Kidney (tissue), 14 donors: Measurements from ENCODE around the gene HERC4. TPM values are rescaled to one million over a fixed set of nuclear protein-coding genes. Genes with fewer than 3 reads are reported as not detected.

Experiments
- DNase-seq, 5 donors: peaks; one replicate each; pipeline ENCODE4 v3.0.0-alpha.2; 2013 to 2020
- FAIRE-seq: peaks from 2 replicates; lab custom pipeline; 2012; peaks lifted over from hg19 to GRCh38; lab: Jason Lieb, UNC
- H3K27ac ChIP-seq, 2 donors: one replicate each; pipeline ENCODE4 v1.7.0; 2013; ENCODE audit warnings: low read depth in 2 of 2, low read length in 2 of 2, inconsistent platforms in 1 of 2
- H3K27me3 ChIP-seq: one replicate; pipeline ENCODE4 v1.7.1; 2013; ENCODE audit warnings: low read length, inconsistent platforms; ENCODE audit not compliant: control insufficient read depth, insufficient read depth
- H3K36me3 ChIP-seq, 3 donors: one replicate each; pipeline versions ENCODE4 v1.7.0 to v1.7.1; 2013; ENCODE audit warnings: low read length in 3 of 3, control low read depth in 1 of 3, inconsistent platforms in 1 of 3; ENCODE audit not compliant: insufficient read depth in 3 of 3, control insufficient read depth in 2 of 3
- H3K4me1 ChIP-seq, 3 donors: one replicate each; pipeline versions ENCODE4 v1.7.0 to v1.7.1; 2013; ENCODE audit warnings: low read length in 3 of 3, inconsistent platforms in 1 of 3, low read depth in 1 of 3; ENCODE audit not compliant: control insufficient read depth in 2 of 3, insufficient read depth in 2 of 3
- H3K4me3 ChIP-seq, 3 donors: one replicate each; pipeline versions ENCODE4 v1.7.0 to v1.8.1; 2013; ENCODE audit warnings: low read length in 3 of 3, control low read depth in 1 of 3, inconsistent platforms in 1 of 3
- H3K9ac ChIP-seq, 3 donors: one replicate each; pipeline versions ENCODE4 v1.7.0 to v1.7.1; 2013; ENCODE audit warnings: low read length in 3 of 3, control low read depth in 1 of 3, inconsistent platforms in 1 of 3
- H3K9me3 ChIP-seq, 3 donors: one replicate each; pipeline versions ENCODE4 v1.7.0 to v1.7.1; 2013; ENCODE audit warnings: low read length in 3 of 3, control low read depth in 1 of 3, inconsistent platforms in 1 of 3; ENCODE audit not compliant: control insufficient read depth in 2 of 3, insufficient read depth in 1 of 3
- CTCF ChIP-seq: IDR thresholded peaks from 3 replicates; pipeline ENCODE4 v1.5.1; 2012; ENCODE audit warnings: mild to moderate bottlenecking, moderate library complexity, borderline replicate concordance; ENCODE audit not compliant: insufficient read depth; ENCODE audit errors: extremely low read depth
- intact Hi-C: fragments of 100-400 bp; cut with DNase I; formaldehyde crosslinking; loops from one replicate; pipeline ENCODE4 v1.11.1; 2022
- polyA plus RNA-seq: library from polyadenylated mRNA; stranded (reverse); fragments of 350-450 nt; fragmentation: Illumina TruSeq; extraction: RNeasy Lipid Tissue Mini Kit (QIAGEN cat#74804); gene quantifications from one replicate; pipeline ENCODE4 v1.2.3, GENCODE V29; 2014; ENCODE audit warnings: low read depth, low replicate concordance; ENCODE audit not compliant: insufficient read depth
- total RNA-seq: library from RNA; stranded (reverse); fragmentation: NEBNext Ultra II Directional; extraction: Animal tissue kit (Norgen Biotek cat#: 25700); gene quantifications from one replicate; pipeline ENCODE4 v1.2.1, GENCODE V29; 2021
- donor health status: control.
- donor health status: control.
- donor health status: control.
- donor health status: control.
- donor health status: control.
- donor health status: DM: yes; HTN: yes; CAD: no.
- donor health status: Normal renal cell carcinoma (clear cell type).

HERC4 gene
- total and polyA plus RNA-seq, 2 donors from 2014 or later = 13.3 to 47.1 TPM

- H3K4me3 ChIP-seq = no peak overlapping the region
- H3K9ac ChIP-seq = no peak overlapping the region
- FAIRE-seq (no peak), DNase-seq (no peak)
- H3K4me1 ChIP-seq = peaks cover 0 to 6% (median 0%) of the 10 kb centered on the region in 3 donors
- no peaks in the 10 kb centered on the region for H3K27me3 ChIP-seq
- peaks cover 0 to 9% (median 5%) of the 10 kb centered on the region in 3 donors for H3K36me3 ChIP-seq
- peak overlapping the region in 1 of 2 donors; percentile 1 for H3K27ac ChIP-seq
- TF ChIP-seq CTCF = no peak
- intact Hi-C loops = no loop called here
- peaks cover 0 to 3% (median 0%) of the 10 kb centered on the region in 3 donors for H3K9me3 ChIP-seq
Measured at GRCh38 chr10:67976292-67977245, 98.5 kb downstream of the HERC4 start.

- H3K36me3 ChIP-seq = peaks cover 0 to 9% (median 5%) of the 10 kb centered on the region in 3 donors
- no peak for FAIRE-seq
Measured at GRCh38 chr10:67975871-67976270, 99.2 kb downstream of the HERC4 start.

GRCh38 chr10:67971311-67971710, 103.8 kb downstream of the HERC4 start:
- H3K9me3 ChIP-seq = peaks cover 0 to 6% (median 0%) of the 10 kb centered on the region in 3 donors
- no peak for TF ChIP-seq CTCF
- H3K27ac ChIP-seq = no peak overlapping the region
- H3K9ac ChIP-seq = no peak overlapping the region
- no peak overlapping the region for H3K4me3 ChIP-seq
- H3K4me1 ChIP-seq = no peaks in the 10 kb centered on the region
- no peaks in the 10 kb centered on the region for H3K36me3 ChIP-seq
- FAIRE-seq (no peak), DNase-seq (no peak)
- intact Hi-C loops = no loop called here
- H3K27me3 ChIP-seq = no peaks in the 10 kb centered on the region

More at GRCh38 chr10:67975871-67976270, 99.2 kb downstream of the HERC4 start:
- no peaks in the 10 kb centered on the region for H3K27me3 ChIP-seq
- no peak for DNase-seq
- no peak overlapping the region for H3K27ac ChIP-seq
- H3K4me3 ChIP-seq = no peak overlapping the region
- TF ChIP-seq CTCF = no peak
- peaks cover 0 to 6% (median 0%) of the 10 kb centered on the region in 3 donors for H3K9me3 ChIP-seq
- H3K9ac ChIP-seq = no peak overlapping the region
- H3K4me1 ChIP-seq = peaks cover 0 to 6% (median 0%) of the 10 kb centered on the region in 3 donors
- intact Hi-C loops = no loop called here
